Kidney epithelial cell (primary cell): ENCODE results near the gene IGSF21. TPM values are rescaled to one million over a fixed set of nuclear protein-coding genes. Genes with fewer than 3 reads are reported as not detected.

Source experiments
- DNase-seq: peaks from one replicate; pipeline ENCODE4 v3.0.0-alpha.2; 2010; ENCODE audit warnings: low read depth
- H3K27me3 ChIP-seq: 2 replicates; pipeline ENCODE4 v1.6.0; 2011; ENCODE audit warnings: low read length; ENCODE audit not compliant: control insufficient read depth, insufficient read depth
- H3K36me3 ChIP-seq: 2 replicates; pipeline ENCODE4 v1.5.1; 2011; ENCODE audit warnings: low read length; ENCODE audit not compliant: control insufficient read depth, insufficient read depth
- H3K4me3 ChIP-seq: 2 replicates; pipeline ENCODE4 v1.5.1; 2011; ENCODE audit warnings: low read depth, mild to moderate bottlenecking, control low read depth, low read length
- total RNA-seq: library from RNA; depleted of rRNA; stranded (reverse); fragments of >200 nt; gene quantifications from 2 replicates; pipeline ENCODE4 v1.2.3, GENCODE V29; 2015
- TF ChIP-seq, protein P1 (sequence below): IDR thresholded peaks from 2 replicates; pipeline ENCODE4 v1.5.1; 2011; ENCODE audit warnings: mild to moderate bottlenecking, moderate library complexity, low read length, control low read depth, inconsistent platforms; ENCODE audit not compliant: insufficient read depth, poor library complexity, severe bottlenecking

The IGSF21 gene
- total RNA-seq, 1 donor from 2014 or later, result not detected

DNA sequence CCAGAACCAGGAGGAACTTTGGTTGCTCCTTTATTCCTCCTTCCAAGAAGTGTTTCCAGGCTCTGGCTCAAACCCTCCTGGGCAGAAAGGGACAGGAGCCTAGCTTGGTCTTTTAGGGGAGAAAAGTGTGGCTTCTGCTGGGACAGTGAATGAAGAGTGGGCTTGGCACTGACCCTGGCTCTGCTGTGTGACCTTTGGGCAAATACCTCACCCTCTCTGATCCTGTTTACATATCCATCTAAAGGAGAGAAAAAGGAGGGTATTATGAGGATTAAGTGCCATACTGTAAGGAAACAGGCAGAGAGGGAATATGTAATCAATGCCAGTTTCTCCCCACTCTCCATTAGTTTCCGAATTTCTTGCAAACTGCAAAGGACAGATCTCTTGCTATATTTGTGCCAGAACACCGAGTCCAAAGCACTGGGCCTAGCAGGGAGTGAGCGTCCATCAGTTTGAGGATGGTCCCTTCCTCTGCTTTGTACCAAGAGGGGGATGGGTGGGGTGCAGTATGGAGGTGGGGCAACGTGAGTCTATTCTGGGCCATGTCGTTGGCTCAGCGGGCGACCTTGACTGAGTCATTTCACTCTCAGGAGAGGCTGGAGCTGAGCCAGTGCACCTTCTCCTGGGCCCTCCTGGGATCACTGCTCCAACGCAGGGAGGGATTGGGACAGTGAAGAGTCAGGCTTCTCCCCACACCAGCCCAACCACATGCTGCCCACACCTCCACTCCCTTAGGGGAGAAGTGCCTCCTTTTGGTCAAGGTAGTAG, 38.4 kb downstream of the IGSF21 start:
- H3K36me3 ChIP-seq, result no peaks in the 10 kb centered on the region
- H3K4me3 ChIP-seq, result no peak overlapping the region
- no peaks in the 10 kb centered on the region for H3K27me3 ChIP-seq
- no peak for DNase-seq
- TF ChIP-seq, protein P1, sequence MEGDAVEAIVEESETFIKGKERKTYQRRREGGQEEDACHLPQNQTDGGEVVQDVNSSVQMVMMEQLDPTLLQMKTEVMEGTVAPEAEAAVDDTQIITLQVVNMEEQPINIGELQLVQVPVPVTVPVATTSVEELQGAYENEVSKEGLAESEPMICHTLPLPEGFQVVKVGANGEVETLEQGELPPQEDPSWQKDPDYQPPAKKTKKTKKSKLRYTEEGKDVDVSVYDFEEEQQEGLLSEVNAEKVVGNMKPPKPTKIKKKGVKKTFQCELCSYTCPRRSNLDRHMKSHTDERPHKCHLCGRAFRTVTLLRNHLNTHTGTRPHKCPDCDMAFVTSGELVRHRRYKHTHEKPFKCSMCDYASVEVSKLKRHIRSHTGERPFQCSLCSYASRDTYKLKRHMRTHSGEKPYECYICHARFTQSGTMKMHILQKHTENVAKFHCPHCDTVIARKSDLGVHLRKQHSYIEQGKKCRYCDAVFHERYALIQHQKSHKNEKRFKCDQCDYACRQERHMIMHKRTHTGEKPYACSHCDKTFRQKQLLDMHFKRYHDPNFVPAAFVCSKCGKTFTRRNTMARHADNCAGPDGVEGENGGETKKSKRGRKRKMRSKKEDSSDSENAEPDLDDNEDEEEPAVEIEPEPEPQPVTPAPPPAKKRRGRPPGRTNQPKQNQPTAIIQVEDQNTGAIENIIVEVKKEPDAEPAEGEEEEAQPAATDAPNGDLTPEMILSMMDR, result no peak

DNA sequence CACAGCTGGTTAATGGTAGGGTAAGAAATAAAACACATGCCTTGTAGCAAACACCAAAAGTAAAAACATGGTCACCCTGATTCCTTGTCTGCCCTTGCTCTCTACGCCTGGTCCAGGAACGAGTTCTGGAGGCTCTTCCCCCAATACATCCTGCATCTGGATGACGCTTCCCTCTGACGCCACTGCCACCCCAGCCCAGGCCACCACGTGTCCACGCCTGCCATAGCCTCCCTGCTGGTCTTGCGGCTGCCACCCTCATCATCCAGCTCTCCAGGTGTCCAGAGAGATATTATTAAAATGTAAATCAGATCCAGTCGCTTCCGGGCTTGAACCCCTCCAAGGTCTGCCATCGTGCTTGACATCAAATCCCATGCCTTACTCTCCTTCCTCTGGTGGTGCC, 39.3 kb downstream of the IGSF21 start:
- H3K4me3 ChIP-seq, result no peak overlapping the region
- TF ChIP-seq, protein P1, result no peak
- no peak for DNase-seq
- no peaks in the 10 kb centered on the region for H3K27me3 ChIP-seq
- H3K36me3 ChIP-seq, result no peaks in the 10 kb centered on the region

DNA sequence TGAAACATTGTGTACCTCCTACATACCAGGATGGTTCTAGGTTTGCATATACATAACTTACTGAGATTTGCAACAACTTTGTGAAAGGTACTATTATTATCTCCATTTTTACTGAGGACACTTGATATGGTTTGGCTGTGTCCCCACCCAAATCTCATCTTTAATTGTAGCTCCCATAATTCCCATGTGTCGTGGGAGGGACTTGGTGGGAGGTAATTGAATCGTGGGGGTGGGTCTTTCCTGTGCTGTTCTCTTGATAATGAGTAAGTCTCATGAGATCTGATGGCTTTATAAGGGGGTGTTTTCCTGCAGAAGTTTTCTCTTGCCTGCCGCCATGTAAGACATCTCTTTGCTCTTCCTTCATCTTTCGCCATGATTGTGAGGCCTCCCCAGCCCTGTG, 40.1 kb downstream of the IGSF21 start:
- TF ChIP-seq, protein P1, result no peak
- no peaks in the 10 kb centered on the region for H3K36me3 ChIP-seq

DNA sequence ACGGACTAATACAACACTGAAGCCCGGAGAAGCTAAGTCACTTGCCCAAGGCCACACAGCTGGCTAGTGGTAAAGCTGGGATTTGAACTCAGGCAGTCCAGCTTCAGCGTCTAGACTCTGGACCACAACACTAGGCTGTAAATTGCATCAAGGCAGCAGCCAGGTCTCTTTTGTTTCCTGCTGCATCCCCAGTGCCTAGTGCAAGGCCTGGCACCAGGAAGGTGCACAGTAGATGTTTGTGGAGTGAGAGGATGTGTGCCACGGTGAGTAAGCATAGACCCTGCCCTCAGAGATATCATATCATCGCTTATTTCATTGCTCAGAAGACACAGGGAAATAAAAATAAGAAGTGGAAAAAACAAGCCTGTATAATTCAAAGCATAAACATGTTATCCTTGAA, 40.9 kb downstream of the IGSF21 start:
- H3K27me3 ChIP-seq, result no peaks in the 10 kb centered on the region
- TF ChIP-seq, protein P1, result no peak
- H3K4me3 ChIP-seq, result no peak overlapping the region
- H3K36me3 ChIP-seq, result no peaks in the 10 kb centered on the region
- DNase-seq, result no peak

More for the DNA sequence above, 40.1 kb downstream of the IGSF21 start:
- H3K4me3 ChIP-seq, result no peak overlapping the region
- H3K27me3 ChIP-seq, result no peaks in the 10 kb centered on the region
- DNase-seq, result no peak

DNA sequence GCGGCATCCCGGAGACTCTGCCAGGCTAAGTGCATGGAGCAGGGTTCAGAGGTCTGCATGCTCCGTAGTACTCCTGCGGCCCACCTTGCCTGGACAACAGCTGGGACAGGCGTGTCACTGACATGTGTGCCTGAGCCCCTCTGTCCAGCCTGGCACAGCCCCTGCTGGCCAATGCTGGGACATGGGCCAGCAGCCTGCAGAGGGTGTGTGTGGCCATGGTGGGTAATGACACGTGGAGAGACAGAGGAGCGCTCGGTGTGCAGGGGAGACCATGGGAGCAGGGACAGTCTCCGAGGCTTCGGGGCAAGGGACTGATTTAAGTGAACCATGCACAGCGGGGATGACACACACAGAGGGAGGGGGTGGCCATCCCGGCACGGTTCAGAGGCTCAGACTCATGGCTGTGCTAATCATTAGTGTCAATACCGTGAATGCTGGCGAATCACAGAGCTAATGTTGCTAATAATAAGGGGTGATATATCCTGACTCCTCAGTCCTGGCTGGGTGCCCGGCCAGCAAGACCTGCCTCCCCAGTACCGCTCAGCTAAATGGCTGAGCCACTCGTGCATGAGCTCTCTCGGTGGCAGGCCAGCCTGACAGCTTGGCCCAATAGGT, 41.5 kb downstream of the IGSF21 start:
- TF ChIP-seq, protein P1, result peak; percentile 46
- DNase-seq, result peak; percentile 32
- no peaks in the 10 kb centered on the region for H3K36me3 ChIP-seq
- no peaks in the 10 kb centered on the region for H3K27me3 ChIP-seq
- H3K4me3 ChIP-seq, result no peak overlapping the region
